G401 (cell line): ENCODE data around the gene ANP32A. TPM values are rescaled to one million over a fixed set of nuclear protein-coding genes. Genes with fewer than 3 reads are reported as not detected.
A peak's percentile ranks its signal among the peaks of the same experiment; 100 is the strongest.

ENCODE experiments used
- DNase-seq: peaks from one replicate; pipeline ENCODE4 v3.0.0-alpha.2; 2015; ENCODE audit warnings: low spot score
- in situ Hi-C: cut with HindIII; loops from 2 replicates; pipeline ENCODE4 v1.10.0; 2016; ENCODE audit warnings: low sequenced_read_pairs, mixed read lengths
- total RNA-seq: library from RNA; depleted of rRNA; stranded (reverse); fragments of >200 nt; shearing (Covaris generic); gene quantifications from 2 replicates; pipeline ENCODE4 v1.2.3, GENCODE V29; 2014

Gene ANP32A
- total RNA-seq, 1 experiment from 2014 or later, result 124 TPM

- in situ Hi-C loops, result no loop called here
- DNase-seq, result peak; percentile 68
These were observed 1.2 kb upstream of the ANP32A start for GRCh38 chr15:68821841-68822381.

- DNase-seq, result no peak
- in situ Hi-C loops, result no loop called here
These were observed 620 bp upstream of the ANP32A start for GRCh38 chr15:68821190-68821840.

GRCh38 chr15:68819495-68820294 is 1.0 kb downstream of the ANP32A start:
- peak; percentile 69 for DNase-seq
- in situ Hi-C loops, result no loop called here

GRCh38 chr15:68818769-68819494 is 1.8 kb downstream of the ANP32A start:
- in situ Hi-C loops, result no loop called here
- DNase-seq, result no peak

- in situ Hi-C loops, result no loop called here
- peak; percentile 54 for DNase-seq
These were observed 2.5 kb downstream of the ANP32A start for GRCh38 chr15:68818066-68818768.

- in situ Hi-C loops, result no loop called here
These were observed 3.2 kb downstream of the ANP32A start for GRCh38 chr15:68817304-68818065.

GRCh38 chr15:68816795-68817303 is 3.8 kb downstream of the ANP32A start:
- in situ Hi-C loops, result no loop called here
- no peak for DNase-seq

More at GRCh38 chr15:68817304-68818065, 3.2 kb downstream of the ANP32A start:
- DNase-seq, result peak; percentile 75

GRCh38 chr15:68816158-68816557 is 4.5 kb downstream of the ANP32A start:
- DNase-seq, result no peak
- in situ Hi-C loops, result no loop called here

GRCh38 chr15:68815598-68815997 is 5.1 kb downstream of the ANP32A start:
- no peak for DNase-seq
- in situ Hi-C loops, result no loop called here

GRCh38 chr15:68814596-68814995 is 6.1 kb downstream of the ANP32A start:
- in situ Hi-C loops, result no loop called here
- no peak for DNase-seq

GRCh38 chr15:68812597-68813431 is 7.9 kb downstream of the ANP32A start:
- in situ Hi-C loops, result no loop called here
- no peak for DNase-seq

GRCh38 chr15:68812069-68812468 is 8.6 kb downstream of the ANP32A start:
- in situ Hi-C loops, result no loop called here
- no peak for DNase-seq

GRCh38 chr15:68809517-68809916 is 11.2 kb downstream of the ANP32A start:
- in situ Hi-C loops, result no loop called here
- DNase-seq, result no peak

GRCh38 chr15:68808770-68809169 is 11.9 kb downstream of the ANP32A start:
- in situ Hi-C loops, result no loop called here
- DNase-seq, result no peak

GRCh38 chr15:68808091-68808490 is 12.6 kb downstream of the ANP32A start:
- no peak for DNase-seq
- in situ Hi-C loops, result no loop called here

- in situ Hi-C loops, result no loop called here
- no peak for DNase-seq
These were observed 13.4 kb downstream of the ANP32A start for GRCh38 chr15:68807249-68807648.

GRCh38 chr15:68806220-68807060 is 14.3 kb downstream of the ANP32A start:
- in situ Hi-C loops, result no loop called here
- DNase-seq, result no peak
